Stimulated activated CD4-positive, alpha-beta T cell treated with anti-CD3 and anti-CD28 coated beads, Interleukin-1b, Interleukin-23, amount 100 ng/mL, for 24 hours (primary cell): ENCODE data around the gene IFIT2.
"Not testable (repeated sequence)": the region's sequence is repeated elsewhere in the genome, so short reads cannot be mapped to it uniquely, and the experiment has no call there.

Experiments
- DNase-seq, 4 experiments: peaks; one replicate each; pipeline ENCODE4 v3.0.0-alpha.2; 2020; ENCODE audit warnings: low read depth in 4 of 4, low spot score in 1 of 4

The IFIT2 gene

GRCh38 chr10:89279421-89279869, 22.4 kb upstream of the IFIT2 start:
- no peak for DNase-seq

GRCh38 chr10:89280508-89280907, 21.3 kb upstream of the IFIT2 start:
- DNase-seq, result no peak

DNA sequence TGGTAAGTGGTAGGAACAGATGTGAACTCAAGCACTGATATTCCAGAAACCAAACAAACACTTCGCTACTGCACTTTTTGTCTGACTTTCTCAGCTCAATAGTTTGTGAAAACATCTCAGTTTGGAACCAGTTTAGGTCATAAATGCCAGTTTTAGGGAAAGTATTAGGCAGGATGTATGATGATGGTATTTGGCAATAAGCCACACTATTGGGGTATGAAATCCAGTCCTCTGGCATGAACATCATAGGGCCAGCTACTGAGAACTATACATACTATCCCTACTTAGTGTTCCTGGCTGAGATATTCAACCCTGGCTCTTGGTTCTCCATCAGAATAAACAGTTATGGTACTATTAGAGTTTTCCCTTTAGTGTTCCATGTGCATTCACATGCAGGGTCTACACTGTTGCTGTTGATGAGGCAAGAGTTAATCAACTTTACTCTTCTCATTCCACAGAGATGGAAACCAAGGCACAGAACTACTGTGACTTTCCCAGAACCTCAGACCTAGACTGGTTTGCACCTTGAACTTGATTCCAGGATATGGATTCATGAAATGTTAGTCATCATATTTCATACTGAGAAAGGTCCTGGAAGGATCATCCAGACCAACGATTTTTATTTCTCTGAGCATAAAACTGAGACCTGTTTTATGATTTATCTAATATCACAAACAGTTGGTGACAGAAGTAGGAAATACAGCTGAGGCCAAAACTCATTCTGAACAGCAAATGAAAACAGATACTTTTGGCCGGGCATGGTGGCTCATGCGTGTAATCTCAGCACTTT, 20.0 kb upstream of the IFIT2 start:
- DNase-seq, result no peak

DNA sequence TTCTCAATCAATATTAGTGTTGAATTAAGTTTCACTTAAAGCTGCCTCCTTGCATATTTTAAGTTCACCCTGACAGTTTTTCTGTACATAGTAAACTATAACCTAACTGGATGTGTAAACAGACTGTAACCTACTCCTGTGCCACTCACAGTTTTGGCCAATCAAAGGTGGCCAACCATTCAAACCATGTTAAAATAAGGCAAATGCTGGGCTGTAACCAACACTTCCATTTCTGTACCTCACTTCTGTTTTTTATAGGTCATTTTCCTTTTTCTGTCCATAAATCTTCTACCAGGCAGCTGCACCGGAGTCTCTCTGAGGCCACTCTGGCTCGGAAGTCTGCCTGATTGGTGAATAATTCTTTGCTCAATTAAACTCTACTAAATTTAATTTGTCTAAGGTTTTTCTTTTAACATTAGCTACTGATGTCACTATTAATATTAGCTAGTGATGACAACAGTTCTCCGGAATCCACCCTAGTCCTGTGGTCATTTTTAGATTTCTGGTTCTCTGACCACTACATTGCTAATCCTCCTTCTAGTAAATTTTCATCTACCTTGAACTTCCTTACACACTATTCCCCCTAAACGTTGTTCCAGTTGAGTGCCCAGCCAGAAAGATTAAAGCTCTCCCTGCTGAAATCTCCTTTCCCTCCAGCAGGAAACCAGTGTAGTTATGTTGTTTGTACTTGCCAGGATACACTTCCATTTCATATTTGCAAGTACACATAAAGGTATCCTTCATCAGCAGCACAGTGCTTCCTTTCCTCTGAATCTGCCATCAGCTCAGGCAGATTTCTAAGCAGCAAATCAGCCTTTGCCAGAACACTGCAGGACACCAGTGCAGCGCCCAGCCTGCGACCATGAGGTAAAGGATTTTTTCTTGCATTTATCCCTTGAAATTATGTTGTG, 18.6 kb upstream of the IFIT2 start:
- no peak for DNase-seq

DNA sequence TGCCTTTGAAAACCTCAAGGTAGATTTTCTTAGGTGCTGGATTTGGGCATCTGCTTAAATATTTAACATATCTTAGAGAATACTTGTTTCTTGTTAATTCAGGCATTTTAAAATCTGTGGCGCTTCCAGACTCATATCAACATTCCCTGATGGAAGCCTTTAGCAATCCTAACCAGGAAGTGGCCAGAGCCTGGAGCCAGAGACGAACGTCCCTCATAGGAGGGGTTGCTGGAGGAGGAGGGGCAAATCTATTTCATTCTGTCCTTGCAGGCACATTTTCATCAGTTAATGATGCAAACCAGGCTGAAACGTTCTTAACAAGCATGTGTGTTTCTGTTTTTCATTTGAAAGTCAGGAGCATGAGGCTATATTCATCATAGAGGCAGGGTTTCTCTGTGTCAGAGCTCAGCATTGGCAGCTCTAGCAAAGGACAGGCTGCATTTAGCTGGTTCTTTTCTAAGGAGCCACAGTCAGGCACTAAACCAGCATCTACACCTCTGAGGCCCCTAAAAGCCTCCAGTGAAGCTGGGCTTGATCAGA, 17.8 kb upstream of the IFIT2 start:
- no peak for DNase-seq

GRCh38 chr10:89284711-89285110, 17.1 kb upstream of the IFIT2 start:
- not testable (repeated sequence) for DNase-seq

DNA sequence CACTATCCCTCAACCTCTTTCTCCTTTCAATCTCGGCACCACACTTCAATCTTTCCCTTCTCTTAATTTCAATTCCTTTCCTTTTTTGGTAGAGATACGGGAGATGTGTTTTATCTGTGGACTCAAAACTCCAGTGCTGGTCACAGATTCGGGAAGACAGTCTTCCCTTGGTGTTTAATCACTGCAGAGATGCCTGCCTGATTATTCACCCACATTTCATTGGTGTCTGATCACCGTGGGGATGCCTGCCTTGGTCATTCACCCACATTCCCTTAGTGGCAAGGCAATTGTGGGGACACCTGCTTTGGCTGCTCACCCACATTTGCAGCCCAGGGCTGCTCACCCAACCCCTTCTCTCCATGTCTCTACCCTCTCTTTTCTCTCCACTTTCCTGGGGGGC, 16.5 kb upstream of the IFIT2 start:
- DNase-seq, result not testable (repeated sequence)

DNA sequence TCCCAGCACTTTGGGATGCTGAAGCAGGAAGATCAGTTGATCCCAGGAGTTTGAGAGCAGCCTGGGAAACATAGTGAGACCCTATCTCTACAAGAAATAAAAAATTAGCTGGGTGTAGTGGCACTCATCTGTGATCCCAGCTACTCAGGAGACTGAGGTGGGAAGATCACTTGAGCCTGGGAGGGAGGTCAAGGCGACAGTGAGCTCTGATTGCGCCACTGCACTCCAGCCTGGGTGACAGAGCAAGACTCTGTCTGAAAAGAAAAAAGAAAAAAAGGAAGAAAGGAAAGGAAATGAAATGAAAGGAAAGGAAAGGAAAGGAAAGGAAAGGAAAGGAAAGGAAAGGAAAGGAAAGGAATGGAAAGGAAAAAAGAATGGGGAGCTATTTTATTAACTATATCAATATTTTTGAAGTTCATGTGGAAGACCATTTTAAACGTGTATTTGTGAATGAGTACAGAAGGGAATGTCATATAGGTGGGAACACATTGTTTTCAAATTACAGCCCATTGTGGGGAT, 7.1 kb upstream of the IFIT2 start:
- no peak for DNase-seq

DNA sequence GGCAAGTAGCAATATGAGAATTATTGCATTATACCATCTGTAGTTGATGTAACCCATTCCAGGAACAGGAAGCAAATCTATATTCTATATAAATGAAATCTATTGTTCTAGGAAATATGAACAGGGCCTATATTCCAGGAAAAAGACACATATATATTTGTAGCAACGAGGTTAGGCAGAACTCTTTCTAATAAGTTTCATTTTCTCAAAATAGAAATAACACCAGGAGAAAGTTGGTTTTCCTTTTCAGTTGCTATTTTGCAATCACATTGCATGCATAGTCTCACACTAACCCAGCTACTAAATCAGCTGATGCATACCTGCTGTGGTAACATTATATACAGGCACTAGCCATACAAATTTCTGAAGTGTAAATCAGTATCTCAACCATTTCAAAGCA, 6.2 kb upstream of the IFIT2 start:
- DNase-seq, result no peak

GRCh38 chr10:89296220-89296648, 5.6 kb upstream of the IFIT2 start:
- DNase-seq, result no peak

DNA sequence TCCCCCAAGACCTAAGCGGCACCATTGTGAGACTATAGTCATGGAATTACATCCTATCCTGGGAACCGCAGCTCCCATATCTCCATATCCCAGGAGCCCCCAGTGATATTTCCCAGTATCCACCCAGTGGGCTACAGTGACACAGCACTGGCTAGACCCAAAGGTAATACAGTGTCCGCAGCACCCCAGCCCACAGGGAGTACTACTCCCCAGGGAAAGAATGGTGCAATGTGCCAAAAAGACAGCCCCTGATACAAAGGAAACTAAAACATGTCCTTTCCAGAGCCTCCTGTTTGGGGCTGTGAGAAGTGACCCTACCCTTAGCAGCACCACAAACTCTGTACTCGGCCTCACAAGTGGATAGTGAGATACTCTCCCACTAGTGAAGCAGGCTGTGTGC, 4.5 kb upstream of the IFIT2 start:
- DNase-seq, result no peak

GRCh38 chr10:89297791-89298190, 4.1 kb upstream of the IFIT2 start:
- DNase-seq, result no peak

- DNase-seq, result no peak
These were observed 2.8 kb upstream of the IFIT2 start for GRCh38 chr10:89299031-89299430.

- no peak for DNase-seq
These were observed 614 bp upstream of the IFIT2 start for GRCh38 chr10:89301232-89301631.

DNA sequence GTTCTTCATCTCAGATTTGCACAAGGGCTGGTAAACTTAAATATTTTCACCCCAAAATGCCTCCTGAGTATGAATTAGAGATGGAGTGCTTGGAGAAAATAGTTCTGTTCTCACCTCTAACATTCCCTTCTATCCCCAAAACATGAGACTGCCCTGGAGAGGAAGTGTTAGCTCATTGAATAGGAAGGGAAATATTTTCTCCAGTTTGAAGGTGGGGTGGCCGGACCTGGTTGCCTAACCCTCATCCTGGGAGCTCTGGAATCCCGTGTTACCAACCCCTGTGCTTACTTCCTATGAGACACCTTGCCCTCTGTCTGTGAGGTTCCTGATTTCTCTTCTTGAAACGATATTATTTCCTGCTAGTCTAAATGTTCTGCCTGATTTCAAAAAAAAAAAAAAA, 779 bp downstream of the IFIT2 start:
- DNase-seq, result no peak

GRCh38 chr10:89303161-89303560, 1.3 kb downstream of the IFIT2 start:
- no peak for DNase-seq

DNA sequence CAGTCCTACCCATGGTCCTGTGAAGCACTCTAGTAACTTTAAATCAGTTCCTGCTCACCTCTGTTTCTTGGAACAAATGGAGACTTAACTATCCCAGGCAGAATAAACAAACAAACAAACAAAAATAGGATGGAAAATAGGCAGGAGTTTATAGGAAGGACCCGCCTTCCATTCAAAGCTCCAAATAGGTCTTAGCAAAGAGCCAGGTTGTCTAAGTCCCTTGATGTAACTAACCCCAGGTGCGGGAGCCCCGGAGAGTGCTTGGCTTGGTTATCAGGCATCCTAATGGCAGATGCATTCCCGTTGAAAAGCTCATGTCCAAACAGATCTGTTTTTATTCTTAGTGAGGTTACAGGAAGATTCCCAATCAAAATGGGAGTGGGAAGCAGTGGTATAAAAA, 2.2 kb downstream of the IFIT2 start:
- DNase-seq, result no peak

DNA sequence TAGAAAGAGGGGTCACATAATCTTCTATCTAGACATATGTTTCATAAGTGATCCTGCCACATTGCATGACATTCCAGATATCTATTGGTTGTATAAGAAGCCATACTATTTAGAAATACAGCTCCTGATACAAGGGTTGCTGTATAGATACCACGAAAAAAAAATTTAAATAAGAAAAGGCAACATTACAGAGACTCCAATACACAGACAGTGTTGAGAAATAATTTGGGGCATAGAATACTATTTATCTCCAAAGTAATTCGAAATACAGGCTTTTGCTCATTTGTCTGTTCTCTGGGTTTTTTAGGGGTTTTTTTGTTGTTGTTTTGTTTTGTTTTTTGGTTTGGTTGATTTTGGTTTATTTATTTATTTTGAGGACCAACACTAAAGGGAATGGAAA, 2.6 kb downstream of the IFIT2 start:
- no peak for DNase-seq

GRCh38 chr10:89304925-89305324, 3.1 kb downstream of the IFIT2 start:
- no peak for DNase-seq

- no peak for DNase-seq
These were observed 4.1 kb downstream of the IFIT2 start for GRCh38 chr10:89305766-89306433.
